Gastroesophageal sphincter (tissue), 4 donors: Measurements from ENCODE around the gene LEMD1. TPM values are rescaled to one million over a fixed set of nuclear protein-coding genes. Genes with fewer than 3 reads are reported as not detected.

Experiments
- ATAC-seq: fragments of 150-250 bp; one replicate; pipeline ENCODE4 v1.9.1; 2016; ENCODE audit warnings: mild to moderate bottlenecking, moderate library complexity
- H3K27ac ChIP-seq, 4 donors: fragments of 200-600 bp; sonication (generic) in 3 of 4; 1 replicate in 3 of 4; 2 replicates in 1 of 4; pipeline ENCODE4 v1.5.1; 2016 to 2019
- H3K27me3 ChIP-seq: fragments of 200-600 bp; sonication (generic); one replicate; pipeline ENCODE4 v1.5.1; 2019
- H3K36me3 ChIP-seq, 2 donors: fragments of 200-600 bp; sonication (generic); one replicate each; pipeline ENCODE4 v1.5.1; 2019; ENCODE audit warnings: control low read depth in 1 of 2
- H3K4me1 ChIP-seq, 3 donors: fragments of 200-600 bp; sonication (generic); 1 replicate in 2 of 3; 2 replicates in 1 of 3; pipeline ENCODE4 v1.5.1; 2016 to 2019; ENCODE audit warnings: control low read depth in 2 of 3
- H3K4me3 ChIP-seq, 2 donors: fragments of 200-600 bp; sonication (generic); one replicate each; pipeline ENCODE4 v1.5.1; 2019; ENCODE audit warnings: mild to moderate bottlenecking in 1 of 2, moderate library complexity in 1 of 2
- H3K9me3 ChIP-seq, 3 donors: fragments of 200-600 bp; sonication (generic); one replicate each; pipeline ENCODE4 v1.5.1; 2017 to 2019; ENCODE audit warnings: control low read depth in 2 of 3
- EP300 ChIP-seq: sonication (generic); formaldehyde crosslinking; IDR thresholded peaks from one replicate; pipeline ENCODE4 v1.6.1; 2017; ENCODE audit warnings: antibody characterized with exemption, mild to moderate bottlenecking
- POLR2A ChIP-seq, 2 donors: fragments of 450-650 bp; IDR thresholded peaks; one replicate each; pipeline ENCODE4 v1.6.1; 2017; ENCODE audit warnings: antibody characterized with exemption in 2 of 2, mild to moderate bottlenecking in 2 of 2, moderate library complexity in 1 of 2
- POLR2AphosphoS5 ChIP-seq: sonication (generic); formaldehyde crosslinking; IDR thresholded peaks from one replicate; pipeline ENCODE4 v1.6.1; 2017; ENCODE audit warnings: antibody characterized with exemption
- WGBS, 2 donors: methylation state at CpG; one replicate each; pipeline ENCODE4 v1.1.5; 2018; ENCODE audit warnings: low coverage in 1 of 2; 5-methylcytosine and 5-hydroxymethylcytosine counted together
- total RNA-seq, 4 donors: library from RNA; depleted of rRNA; stranded (reverse); fragments of >200 nt; gene quantifications; one replicate each; pipeline ENCODE4 v1.1.0, GENCODE V29; 2016
- TF ChIP-seq, protein P1 (sequence below), 4 experiments: fragments of 200-600 bp in 2 of 4; fragments of 450-650 bp in 2 of 4; sonication (generic) in 1 of 4; IDR thresholded peaks; one replicate each; pipeline ENCODE4 v1.5.1; 2017 to 2019; ENCODE audit warnings: antibody characterized with exemption in 4 of 4, mild to moderate bottlenecking in 2 of 4, moderate library complexity in 2 of 4

The LEMD1 gene
- not detected for total RNA-seq

- no peak for ATAC-seq
- Histone ChIP-seq H3K27ac (no peak within 1 kb of the TSS), H3K36me3 (no peaks in the 10 kb centered on the region), H3K4me3 (no peak within 1 kb of the TSS), H3K4me1 (no peaks in the 10 kb centered on the region), H3K9me3 (no peaks in the 10 kb centered on the region), H3K27me3 (peaks cover 14% of the 10 kb centered on the region)
- no peak for TF ChIP-seq POLR2A (IDR thresholded peaks at IDR 0.05)
- no peak for TF ChIP-seq POLR2AphosphoS5
- TF ChIP-seq, protein P1, sequence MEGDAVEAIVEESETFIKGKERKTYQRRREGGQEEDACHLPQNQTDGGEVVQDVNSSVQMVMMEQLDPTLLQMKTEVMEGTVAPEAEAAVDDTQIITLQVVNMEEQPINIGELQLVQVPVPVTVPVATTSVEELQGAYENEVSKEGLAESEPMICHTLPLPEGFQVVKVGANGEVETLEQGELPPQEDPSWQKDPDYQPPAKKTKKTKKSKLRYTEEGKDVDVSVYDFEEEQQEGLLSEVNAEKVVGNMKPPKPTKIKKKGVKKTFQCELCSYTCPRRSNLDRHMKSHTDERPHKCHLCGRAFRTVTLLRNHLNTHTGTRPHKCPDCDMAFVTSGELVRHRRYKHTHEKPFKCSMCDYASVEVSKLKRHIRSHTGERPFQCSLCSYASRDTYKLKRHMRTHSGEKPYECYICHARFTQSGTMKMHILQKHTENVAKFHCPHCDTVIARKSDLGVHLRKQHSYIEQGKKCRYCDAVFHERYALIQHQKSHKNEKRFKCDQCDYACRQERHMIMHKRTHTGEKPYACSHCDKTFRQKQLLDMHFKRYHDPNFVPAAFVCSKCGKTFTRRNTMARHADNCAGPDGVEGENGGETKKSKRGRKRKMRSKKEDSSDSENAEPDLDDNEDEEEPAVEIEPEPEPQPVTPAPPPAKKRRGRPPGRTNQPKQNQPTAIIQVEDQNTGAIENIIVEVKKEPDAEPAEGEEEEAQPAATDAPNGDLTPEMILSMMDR (IDR thresholded peaks at IDR 0.05) = no peak
- no peak for TF ChIP-seq EP300
- WGBS, 2 donors = 41 to 57% methylated on average over 2 of the region's 2 CpGs
These were observed at the start of gene LEMD1 for GRCh38 chr1:205421798-205422197. Gene LEMD1, minus strand, starts transcription at chr1:205422056. Its CDS starts 1,520 bp downstream, at chr1:205420536.

DNA sequence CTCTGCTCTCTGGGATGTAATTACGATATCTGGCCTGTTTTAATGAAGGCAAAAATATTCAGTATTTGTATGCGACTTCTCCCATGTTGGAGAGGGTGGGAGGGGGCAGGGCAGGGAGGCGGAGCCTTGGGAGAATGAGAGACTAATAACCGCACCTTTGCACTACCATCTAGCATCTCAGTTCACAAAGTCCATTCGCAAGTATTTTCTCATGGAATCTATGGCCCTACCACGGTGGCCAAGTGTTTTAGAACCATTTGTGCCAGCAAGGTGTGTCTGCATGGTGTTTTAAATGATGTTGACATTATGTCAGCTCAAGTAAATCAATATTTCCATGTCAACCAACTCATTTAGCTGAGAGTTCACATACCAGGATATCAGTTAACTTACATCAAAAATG lies 48.3 kb upstream of the LEMD1 start:
- 75 to 95% methylated on average over 6 of the region's 6 CpGs for WGBS, 2 donors
- Histone ChIP-seq H3K9me3 (peaks cover 0 to 8% (median 0%) of the 10 kb centered on the region in 3 donors), H3K27ac (no peak overlapping the region), H3K4me1 (no peaks in the 10 kb centered on the region), H3K4me3 (no peak overlapping the region), H3K36me3 (no peaks in the 10 kb centered on the region), H3K27me3 (peaks cover 52% of the 10 kb centered on the region)
- TF ChIP-seq, protein P1 (IDR thresholded peaks at IDR 0.05) = no peak
- TF ChIP-seq POLR2AphosphoS5 (no peak), EP300 (no peak), POLR2A (IDR thresholded peaks at IDR 0.05) (no peak)
- no peak for ATAC-seq

DNA sequence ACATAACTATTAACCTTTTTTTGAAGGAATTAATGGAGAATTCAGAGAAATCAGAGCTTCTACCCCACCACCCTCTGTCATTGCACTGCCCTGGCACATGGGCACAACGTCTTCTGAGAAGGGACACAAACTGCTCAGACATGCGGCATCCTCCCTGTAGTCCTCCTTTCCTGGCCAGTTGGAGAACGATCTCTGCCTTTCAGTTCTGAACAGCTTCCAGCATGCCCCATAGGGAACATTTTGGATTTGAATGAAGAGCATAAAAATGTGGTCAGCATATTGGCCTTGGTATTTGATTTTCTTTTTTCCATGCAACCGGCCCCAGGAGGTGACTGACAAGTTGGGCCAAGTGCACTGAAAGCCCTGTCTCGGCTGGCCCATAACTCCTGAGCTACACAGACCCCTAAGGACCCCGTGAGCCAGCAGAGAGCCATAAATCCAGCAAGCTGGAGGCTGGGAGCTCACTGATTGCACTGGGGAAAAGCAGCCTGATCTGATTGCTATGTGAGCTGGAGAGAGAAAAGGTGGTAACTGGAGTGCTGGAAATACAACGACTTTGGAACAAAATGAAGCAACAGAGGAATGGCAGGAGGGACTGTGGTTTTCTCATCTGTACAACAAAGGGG lies 44.9 kb upstream of the LEMD1 start:
- no peak overlapping the region for H3K4me3 ChIP-seq
- TF ChIP-seq POLR2AphosphoS5 = no peak
- no peak for TF ChIP-seq POLR2A (IDR thresholded peaks at IDR 0.05)
- TF ChIP-seq, protein P1 (IDR thresholded peaks at IDR 0.05) = no peak
- no peak for TF ChIP-seq EP300
- 30 to 38% methylated on average over 3 to 4 of the region's 7 CpGs for WGBS, 2 donors
- H3K4me1 ChIP-seq = no peaks in the 10 kb centered on the region
- H3K27ac ChIP-seq = no peak overlapping the region
- H3K27me3 ChIP-seq = peaks cover 54% of the 10 kb centered on the region
- H3K9me3 ChIP-seq = no peaks in the 10 kb centered on the region
- no peaks in the 10 kb centered on the region for H3K36me3 ChIP-seq
- no peak for ATAC-seq

GRCh38 chr1:205465392-205465791 lies 43.5 kb upstream of the LEMD1 start:
- Histone ChIP-seq H3K36me3 (no peaks in the 10 kb centered on the region), H3K27ac (no peak overlapping the region), H3K4me3 (no peak overlapping the region), H3K4me1 (no peaks in the 10 kb centered on the region), H3K9me3 (no peaks in the 10 kb centered on the region), H3K27me3 (peaks cover 60% of the 10 kb centered on the region)
- TF ChIP-seq EP300 = no peak
- TF ChIP-seq, protein P1 (IDR thresholded peaks at IDR 0.05) = no peak
- TF ChIP-seq POLR2A (IDR thresholded peaks at IDR 0.05) = no peak
- no peak for TF ChIP-seq POLR2AphosphoS5
- WGBS, 2 donors = 89 to 100% methylated on average over 1 to 2 of the region's 2 CpGs
- no peak for ATAC-seq
